Measurements from ENCODE around the gene MID1IP1. TPM values are rescaled to one million over a fixed set of nuclear protein-coding genes. Genes with fewer than 3 reads are reported as not detected.

MID1IP1 gene
- total and polyA plus RNA-seq, 2 of the 13 experiments (the other 11 are each of a cell fraction or from before 2014, with no cell fraction given): 35.7 to 36.1 TPM

DNA sequence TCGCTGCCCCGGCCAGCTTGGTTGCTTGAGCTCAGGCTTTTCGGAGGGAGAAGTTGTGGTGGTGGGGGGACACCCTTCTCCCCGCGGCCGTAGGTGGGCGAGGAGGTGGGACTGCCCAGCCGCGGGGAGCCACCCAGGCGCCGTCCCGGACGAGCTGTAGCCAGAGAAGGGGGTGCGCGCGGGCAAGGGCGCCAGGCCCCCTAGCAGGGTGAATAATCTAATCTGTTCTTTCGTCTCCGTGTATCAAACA, 3.1 kb downstream of the MID1IP1 start (continued):
- TF ChIP-seq ZBTB42 (CRISPR knock-in tag; IDR thresholded peaks at IDR 0.05) (no peak), ZNF256 (CRISPR knock-in tag; conservative IDR thresholded peaks at IDR 0.05) (no peak), ZNF816 (CRISPR knock-in tag; IDR thresholded peaks at IDR 0.05; ENCODE audit: borderline replicate concordance) (0 out of 2 replicates have a peak, but pooled peaks have one; percentile 18), AHR (CRISPR knock-in tag; IDR thresholded peaks at IDR 0.05) (no peak), SATB2 (CRISPR knock-in tag; IDR thresholded peaks at IDR 0.05) (0 out of 2 replicates have a peak, but pooled peaks have one; percentile 19), ZBTB2 (CRISPR knock-in tag; IDR thresholded peaks at IDR 0.05; ENCODE audit: low read depth) (no peak), ZBTB8A (CRISPR knock-in tag; IDR thresholded peaks at IDR 0.05; ENCODE audit: borderline replicate concordance, low read depth) (no peak), ZNF205 (CRISPR knock-in tag; IDR thresholded peaks at IDR 0.05) (no peak), SOX6 (IDR thresholded peaks at IDR 0.05) (no peak), SOX6 (CRISPR knock-in tag; IDR thresholded peaks at IDR 0.05) (no peak), KLF9 (CRISPR knock-in tag; IDR thresholded peaks at IDR 0.05; ENCODE audit: low read depth) (no peak), ZFY (CRISPR knock-in tag; IDR thresholded peaks at IDR 0.05) (no peak; the same call in 1 of the 2 replicates), FOXK2 (IDR thresholded peaks at IDR 0.05) (no peak), RBM22 (optimal IDR thresholded peaks at IDR 0.05; ENCODE audit: low read length) (no peak)
- TF ChIP-seq, protein P1, sequence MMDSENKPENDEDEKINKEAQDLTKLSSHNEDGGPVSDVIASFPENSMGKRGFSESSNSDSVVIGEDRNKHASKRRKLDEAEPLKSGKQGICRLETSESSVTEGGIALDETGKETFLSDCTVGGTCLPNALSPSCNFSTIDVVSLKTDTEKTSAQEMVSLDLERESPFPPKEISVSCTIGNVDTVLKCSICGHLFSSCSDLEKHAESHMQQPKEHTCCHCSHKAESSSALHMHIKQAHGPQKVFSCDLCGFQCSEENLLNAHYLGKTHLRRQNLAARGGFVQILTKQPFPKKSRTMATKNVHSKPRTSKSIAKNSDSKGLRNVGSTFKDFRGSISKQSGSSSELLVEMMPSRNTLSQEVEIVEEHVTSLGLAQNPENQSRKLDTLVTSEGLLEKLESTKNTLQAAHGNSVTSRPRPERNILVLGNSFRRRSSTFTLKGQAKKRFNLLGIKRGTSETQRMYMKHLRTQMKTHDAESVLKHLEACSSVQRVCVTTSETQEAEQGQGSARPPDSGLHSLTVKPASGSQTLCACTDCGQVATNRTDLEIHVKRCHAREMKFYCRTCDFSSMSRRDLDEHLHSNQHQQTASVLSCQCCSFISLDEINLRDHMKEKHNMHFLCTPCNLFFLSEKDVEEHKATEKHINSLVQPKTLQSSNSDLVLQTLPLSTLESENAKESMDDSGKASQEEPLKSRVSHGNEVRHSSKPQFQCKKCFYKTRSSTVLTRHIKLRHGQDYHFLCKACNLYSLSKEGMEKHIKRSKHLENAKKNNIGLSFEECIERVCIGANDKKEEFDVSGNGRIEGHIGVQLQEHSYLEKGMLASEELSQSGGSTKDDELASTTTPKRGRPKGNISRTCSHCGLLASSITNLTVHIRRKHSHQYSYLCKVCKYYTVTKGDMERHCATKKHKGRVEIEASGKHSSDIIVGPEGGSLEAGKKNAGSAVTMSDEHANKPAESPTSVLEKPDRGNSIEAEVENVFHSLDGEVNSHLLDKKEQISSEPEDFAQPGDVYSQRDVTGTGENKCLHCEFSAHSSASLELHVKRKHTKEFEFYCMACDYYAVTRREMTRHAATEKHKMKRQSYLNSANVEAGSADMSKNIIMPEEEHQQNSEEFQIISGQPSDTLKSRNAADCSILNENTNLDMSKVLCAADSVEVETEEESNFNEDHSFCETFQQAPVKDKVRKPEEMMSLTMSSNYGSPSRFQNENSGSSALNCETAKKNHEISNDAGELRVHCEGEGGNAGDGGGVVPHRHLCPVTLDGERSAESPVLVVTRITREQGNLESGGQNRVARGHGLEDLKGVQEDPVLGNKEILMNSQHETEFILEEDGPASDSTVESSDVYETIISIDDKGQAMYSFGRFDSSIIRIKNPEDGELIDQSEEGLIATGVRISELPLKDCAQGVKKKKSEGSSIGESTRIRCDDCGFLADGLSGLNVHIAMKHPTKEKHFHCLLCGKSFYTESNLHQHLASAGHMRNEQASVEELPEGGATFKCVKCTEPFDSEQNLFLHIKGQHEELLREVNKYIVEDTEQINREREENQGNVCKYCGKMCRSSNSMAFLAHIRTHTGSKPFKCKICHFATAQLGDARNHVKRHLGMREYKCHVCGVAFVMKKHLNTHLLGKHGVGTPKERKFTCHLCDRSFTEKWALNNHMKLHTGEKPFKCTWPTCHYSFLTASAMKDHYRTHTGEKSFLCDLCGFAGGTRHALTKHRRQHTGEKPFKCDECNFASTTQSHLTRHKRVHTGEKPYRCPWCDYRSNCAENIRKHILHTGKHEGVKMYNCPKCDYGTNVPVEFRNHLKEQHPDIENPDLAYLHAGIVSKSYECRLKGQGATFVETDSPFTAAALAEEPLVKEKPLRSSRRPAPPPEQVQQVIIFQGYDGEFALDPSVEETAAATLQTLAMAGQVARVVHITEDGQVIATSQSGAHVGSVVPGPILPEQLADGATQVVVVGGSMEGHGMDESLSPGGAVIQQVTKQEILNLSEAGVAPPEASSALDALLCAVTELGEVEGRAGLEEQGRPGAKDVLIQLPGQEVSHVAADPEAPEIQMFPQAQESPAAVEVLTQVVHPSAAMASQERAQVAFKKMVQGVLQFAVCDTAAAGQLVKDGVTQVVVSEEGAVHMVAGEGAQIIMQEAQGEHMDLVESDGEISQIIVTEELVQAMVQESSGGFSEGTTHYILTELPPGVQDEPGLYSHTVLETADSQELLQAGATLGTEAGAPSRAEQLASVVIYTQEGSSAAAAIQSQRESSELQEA (CRISPR knock-in tag; IDR thresholded peaks at IDR 0.05; ENCODE audit: not compliant biosample characterization): no peak
- TF ChIP-seq, protein P2, sequence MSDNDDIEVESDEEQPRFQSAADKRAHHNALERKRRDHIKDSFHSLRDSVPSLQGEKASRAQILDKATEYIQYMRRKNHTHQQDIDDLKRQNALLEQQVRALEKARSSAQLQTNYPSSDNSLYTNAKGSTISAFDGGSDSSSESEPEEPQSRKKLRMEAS (IDR thresholded peaks at IDR 0.05): no peak
- TF ChIP-seq, protein P3, sequence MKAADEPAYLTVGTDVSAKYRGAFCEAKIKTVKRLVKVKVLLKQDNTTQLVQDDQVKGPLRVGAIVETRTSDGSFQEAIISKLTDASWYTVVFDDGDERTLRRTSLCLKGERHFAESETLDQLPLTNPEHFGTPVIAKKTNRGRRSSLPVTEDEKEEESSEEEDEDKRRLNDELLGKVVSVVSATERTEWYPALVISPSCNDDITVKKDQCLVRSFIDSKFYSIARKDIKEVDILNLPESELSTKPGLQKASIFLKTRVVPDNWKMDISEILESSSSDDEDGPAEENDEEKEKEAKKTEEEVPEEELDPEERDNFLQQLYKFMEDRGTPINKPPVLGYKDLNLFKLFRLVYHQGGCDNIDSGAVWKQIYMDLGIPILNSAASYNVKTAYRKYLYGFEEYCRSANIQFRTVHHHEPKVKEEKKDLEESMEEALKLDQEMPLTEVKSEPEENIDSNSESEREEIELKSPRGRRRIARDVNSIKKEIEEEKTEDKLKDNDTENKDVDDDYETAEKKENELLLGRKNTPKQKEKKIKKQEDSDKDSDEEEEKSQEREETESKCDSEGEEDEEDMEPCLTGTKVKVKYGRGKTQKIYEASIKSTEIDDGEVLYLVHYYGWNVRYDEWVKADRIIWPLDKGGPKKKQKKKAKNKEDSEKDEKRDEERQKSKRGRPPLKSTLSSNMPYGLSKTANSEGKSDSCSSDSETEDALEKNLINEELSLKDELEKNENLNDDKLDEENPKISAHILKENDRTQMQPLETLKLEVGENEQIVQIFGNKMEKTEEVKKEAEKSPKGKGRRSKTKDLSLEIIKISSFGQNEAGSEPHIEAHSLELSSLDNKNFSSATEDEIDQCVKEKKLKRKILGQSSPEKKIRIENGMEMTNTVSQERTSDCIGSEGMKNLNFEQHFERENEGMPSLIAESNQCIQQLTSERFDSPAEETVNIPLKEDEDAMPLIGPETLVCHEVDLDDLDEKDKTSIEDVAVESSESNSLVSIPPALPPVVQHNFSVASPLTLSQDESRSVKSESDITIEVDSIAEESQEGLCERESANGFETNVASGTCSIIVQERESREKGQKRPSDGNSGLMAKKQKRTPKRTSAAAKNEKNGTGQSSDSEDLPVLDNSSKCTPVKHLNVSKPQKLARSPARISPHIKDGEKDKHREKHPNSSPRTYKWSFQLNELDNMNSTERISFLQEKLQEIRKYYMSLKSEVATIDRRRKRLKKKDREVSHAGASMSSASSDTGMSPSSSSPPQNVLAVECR (CRISPR knock-in tag; IDR thresholded peaks at IDR 0.05; ENCODE audit: borderline replicate concordance): 0 out of 2 replicates have a peak, but pooled peaks have one; percentile 20
